ENCODE measurements around the gene RBM3. TPM values are rescaled to one million over a fixed set of nuclear protein-coding genes. Genes with fewer than 3 reads are reported as not detected.

The RBM3 gene
- polyA plus RNA-seq, 1 of the 3 experiments (the other 2 are of a cell fraction) = 183 TPM

DNA sequence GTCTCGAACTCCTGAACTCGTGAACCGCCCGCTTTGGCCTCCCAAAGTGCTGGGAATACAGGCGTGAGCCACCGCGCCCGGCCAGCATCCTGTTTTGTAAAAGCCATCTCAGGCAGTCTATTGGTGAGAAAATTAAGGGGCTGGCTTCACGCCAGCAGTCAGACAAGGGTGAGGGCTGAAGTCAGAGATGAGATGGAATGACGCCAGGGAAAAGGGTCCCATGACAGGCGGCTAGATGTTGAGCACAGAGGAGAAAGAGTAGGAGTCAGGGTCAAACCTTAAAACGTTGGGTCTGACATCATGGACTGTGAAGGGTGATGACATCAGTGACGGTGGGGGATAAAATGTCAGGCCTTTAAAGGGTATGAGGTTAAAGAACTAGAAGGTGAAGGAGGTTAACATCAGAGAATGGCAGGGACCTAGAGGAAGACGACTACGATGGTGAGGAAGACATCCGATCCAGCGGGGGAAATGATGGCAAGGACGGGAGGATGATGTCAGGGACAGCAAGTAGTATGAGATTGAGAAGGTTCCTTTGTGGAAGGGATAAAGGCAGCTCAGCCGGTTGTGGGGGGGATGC is 504 bp upstream of the RBM3 start:
- peaks cover 24% of the 10 kb centered on the region for H3K79me2 ChIP-seq (ENCODE audit: insufficient read depth)
- DNase-seq = peak; percentile 40
- peak overlapping the region; percentile 75 to 91 for H3K27ac ChIP-seq (ENCODE audit: low read depth in 2 of 2, low read length in 1 of 2)
- peak overlapping the region; percentile 98 for H3K9ac ChIP-seq
- peak overlapping the region; percentile 65 to 82 for H3K4me3 ChIP-seq (ENCODE audit: low read depth in 2 of 2, low read length in 1 of 2)
- ChIA-PET POLR2A (interaction anchor here (0.7 to 1.3 kb wide), 3 partner anchors 34 to 94 kb away, joined by 3 to 4 read pairs (median 3); partner anchors contain the start of gene TBC1D25), CTCF (interaction anchor here (0.7 kb wide), 1 partner anchor 675 kb away, joined by 3 read pairs; no protein-coding TSS in a partner anchor)
- H3K9me2 ChIP-seq = no peaks in the 10 kb centered on the region
- peaks cover 15 to 25% of the 10 kb centered on the region in 2 experiments for H3K36me3 ChIP-seq (replicated peaks in 1 of 2; ENCODE audit: control insufficient read depth in 1 of 2, insufficient read depth in 2 of 2, low read length in 1 of 2)
- WGBS (ENCODE audit: low lambda C conversion rate) = 14% methylated on average over 19 of the region's 19 CpGs
- H3K4me2 ChIP-seq = peak overlapping the region; percentile 49; the same call in 1 of the 2 replicates
- H2AFZ ChIP-seq (ENCODE audit: low read depth) = peak overlapping the region; percentile 54; the same call in 1 of the 2 replicates
- no peaks in the 10 kb centered on the region for H4K20me1 ChIP-seq (ENCODE audit: insufficient read depth)
- H3K4me1 ChIP-seq (ENCODE audit: control insufficient read depth in 1 of 2, insufficient read depth in 2 of 2, low read depth in 1 of 2, low read length in 1 of 2) = peaks cover 0 to 11% of the 10 kb centered on the region in 2 experiments; a peak in 2 of 4 replicates
- H3K27me3 ChIP-seq (ENCODE audit: insufficient read depth) = no peaks in the 10 kb centered on the region; the same call in 1 of the 2 replicates
- no peak for TF ChIP-seq TEAD4 (IDR thresholded peaks at IDR 0.05; ENCODE audit: borderline replicate concordance, insufficient read depth)
- TF ChIP-seq FOXJ3 (CRISPR knock-in tag; IDR thresholded peaks at IDR 0.05) = no peak
- TF ChIP-seq, protein P1, sequence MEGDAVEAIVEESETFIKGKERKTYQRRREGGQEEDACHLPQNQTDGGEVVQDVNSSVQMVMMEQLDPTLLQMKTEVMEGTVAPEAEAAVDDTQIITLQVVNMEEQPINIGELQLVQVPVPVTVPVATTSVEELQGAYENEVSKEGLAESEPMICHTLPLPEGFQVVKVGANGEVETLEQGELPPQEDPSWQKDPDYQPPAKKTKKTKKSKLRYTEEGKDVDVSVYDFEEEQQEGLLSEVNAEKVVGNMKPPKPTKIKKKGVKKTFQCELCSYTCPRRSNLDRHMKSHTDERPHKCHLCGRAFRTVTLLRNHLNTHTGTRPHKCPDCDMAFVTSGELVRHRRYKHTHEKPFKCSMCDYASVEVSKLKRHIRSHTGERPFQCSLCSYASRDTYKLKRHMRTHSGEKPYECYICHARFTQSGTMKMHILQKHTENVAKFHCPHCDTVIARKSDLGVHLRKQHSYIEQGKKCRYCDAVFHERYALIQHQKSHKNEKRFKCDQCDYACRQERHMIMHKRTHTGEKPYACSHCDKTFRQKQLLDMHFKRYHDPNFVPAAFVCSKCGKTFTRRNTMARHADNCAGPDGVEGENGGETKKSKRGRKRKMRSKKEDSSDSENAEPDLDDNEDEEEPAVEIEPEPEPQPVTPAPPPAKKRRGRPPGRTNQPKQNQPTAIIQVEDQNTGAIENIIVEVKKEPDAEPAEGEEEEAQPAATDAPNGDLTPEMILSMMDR (IDR thresholded peaks at IDR 0.05) = no peak
- no peak for TF ChIP-seq EP300 (IDR thresholded peaks at IDR 0.05; ENCODE audit: borderline replicate concordance in 1 of 2, low read depth in 1 of 2, low read length in 1 of 2)
- no peak for TF ChIP-seq NRF1 (IDR thresholded peaks at IDR 0.05; ENCODE audit: low read depth, low read length)
- no peak for TF ChIP-seq TAF1 (IDR thresholded peaks at IDR 0.05; ENCODE audit: borderline replicate concordance, low read depth, low read length)
- TF ChIP-seq, protein P2, sequence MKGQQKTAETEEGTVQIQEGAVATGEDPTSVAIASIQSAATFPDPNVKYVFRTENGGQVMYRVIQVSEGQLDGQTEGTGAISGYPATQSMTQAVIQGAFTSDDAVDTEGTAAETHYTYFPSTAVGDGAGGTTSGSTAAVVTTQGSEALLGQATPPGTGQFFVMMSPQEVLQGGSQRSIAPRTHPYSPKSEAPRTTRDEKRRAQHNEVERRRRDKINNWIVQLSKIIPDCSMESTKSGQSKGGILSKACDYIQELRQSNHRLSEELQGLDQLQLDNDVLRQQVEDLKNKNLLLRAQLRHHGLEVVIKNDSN (IDR thresholded peaks at IDR 0.05; ENCODE audit: borderline replicate concordance, low read depth) = no peak
- TF ChIP-seq, protein P3, sequence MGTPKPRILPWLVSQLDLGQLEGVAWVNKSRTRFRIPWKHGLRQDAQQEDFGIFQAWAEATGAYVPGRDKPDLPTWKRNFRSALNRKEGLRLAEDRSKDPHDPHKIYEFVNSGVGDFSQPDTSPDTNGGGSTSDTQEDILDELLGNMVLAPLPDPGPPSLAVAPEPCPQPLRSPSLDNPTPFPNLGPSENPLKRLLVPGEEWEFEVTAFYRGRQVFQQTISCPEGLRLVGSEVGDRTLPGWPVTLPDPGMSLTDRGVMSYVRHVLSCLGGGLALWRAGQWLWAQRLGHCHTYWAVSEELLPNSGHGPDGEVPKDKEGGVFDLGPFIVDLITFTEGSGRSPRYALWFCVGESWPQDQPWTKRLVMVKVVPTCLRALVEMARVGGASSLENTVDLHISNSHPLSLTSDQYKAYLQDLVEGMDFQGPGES (IDR thresholded peaks at IDR 0.05; ENCODE audit: low read depth, low read length) = no peak
- TF ChIP-seq MXI1 (IDR thresholded peaks at IDR 0.05; ENCODE audit: low read depth, low read length) = no peak
- no peak for TF ChIP-seq SMC3 (IDR thresholded peaks at IDR 0.05; ENCODE audit: low read depth, low read length)
- TF ChIP-seq MEF2A (IDR thresholded peaks at IDR 0.05; ENCODE audit: borderline replicate concordance, low read depth) = no peak
- no peak for TF ChIP-seq NFIC (IDR thresholded peaks at IDR 0.05; ENCODE audit: borderline replicate concordance)
- no peak for TF ChIP-seq RCOR1 (IDR thresholded peaks at IDR 0.05; ENCODE audit: low read length)
- TF ChIP-seq, protein P4, sequence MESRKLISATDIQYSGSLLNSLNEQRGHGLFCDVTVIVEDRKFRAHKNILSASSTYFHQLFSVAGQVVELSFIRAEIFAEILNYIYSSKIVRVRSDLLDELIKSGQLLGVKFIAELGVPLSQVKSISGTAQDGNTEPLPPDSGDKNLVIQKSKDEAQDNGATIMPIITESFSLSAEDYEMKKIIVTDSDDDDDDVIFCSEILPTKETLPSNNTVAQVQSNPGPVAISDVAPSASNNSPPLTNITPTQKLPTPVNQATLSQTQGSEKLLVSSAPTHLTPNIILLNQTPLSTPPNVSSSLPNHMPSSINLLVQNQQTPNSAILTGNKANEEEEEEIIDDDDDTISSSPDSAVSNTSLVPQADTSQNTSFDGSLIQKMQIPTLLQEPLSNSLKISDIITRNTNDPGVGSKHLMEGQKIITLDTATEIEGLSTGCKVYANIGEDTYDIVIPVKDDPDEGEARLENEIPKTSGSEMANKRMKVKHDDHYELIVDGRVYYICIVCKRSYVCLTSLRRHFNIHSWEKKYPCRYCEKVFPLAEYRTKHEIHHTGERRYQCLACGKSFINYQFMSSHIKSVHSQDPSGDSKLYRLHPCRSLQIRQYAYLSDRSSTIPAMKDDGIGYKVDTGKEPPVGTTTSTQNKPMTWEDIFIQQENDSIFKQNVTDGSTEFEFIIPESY (IDR thresholded peaks at IDR 0.05; ENCODE audit: borderline replicate concordance, low read depth) = no peak
- no peak for TF ChIP-seq JUND (IDR thresholded peaks at IDR 0.05)
- TF ChIP-seq YY1 (IDR thresholded peaks at IDR 0.05; ENCODE audit: low read depth) = no peak
- TF ChIP-seq POLR2AphosphoS5 (IDR thresholded peaks at IDR 0.05; ENCODE audit: low read depth, low read length) = no peak
- no peak for TF ChIP-seq SIN3A (IDR thresholded peaks at IDR 0.05; ENCODE audit: borderline replicate concordance, low read depth, low read length)
- no peak for TF ChIP-seq RFX5 (IDR thresholded peaks at IDR 0.05; ENCODE audit: low read length)
- no peak for TF ChIP-seq RAD21 (IDR thresholded peaks at IDR 0.05; ENCODE audit: low read length)
- H3K9me3 ChIP-seq = no peaks in the 10 kb centered on the region
- H3F3A ChIP-seq (replicated peaks; ENCODE audit: insufficient read depth) = peaks cover 27% of the 10 kb centered on the region

All from SK-N-SH (cell line).